Measurements from ENCODE around the gene PRR15L.

The PRR15L gene

DNA sequence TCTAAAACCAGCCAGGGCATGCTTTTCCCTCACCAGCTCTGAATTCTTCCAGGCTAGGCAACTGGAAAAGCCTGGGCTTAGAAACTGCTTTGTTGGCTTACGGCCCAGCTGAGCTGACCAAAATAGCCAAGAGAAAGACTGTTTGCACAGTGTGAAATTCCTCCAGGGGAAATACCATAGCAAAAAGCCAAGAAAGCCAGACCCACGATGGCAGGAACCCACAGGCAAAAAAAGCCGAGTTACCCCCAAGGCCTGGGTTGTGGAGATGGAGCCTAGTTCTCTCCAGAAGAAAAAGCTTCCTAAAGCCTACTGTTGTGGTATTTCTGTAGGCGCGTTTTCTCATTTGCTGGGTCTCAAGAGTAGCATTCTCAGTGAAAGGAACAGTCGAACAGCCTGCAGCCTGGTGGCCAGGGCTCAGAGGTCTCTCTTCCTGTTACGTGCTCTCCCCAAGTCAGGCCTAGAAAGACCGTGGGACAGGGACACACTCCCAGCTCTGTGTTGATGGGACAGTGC is 52.4 kb downstream of the PRR15L start:
- no peak for DNase-seq (ENCODE audit: low read depth in 2 of 2, low spot score in 1 of 2)

DNA sequence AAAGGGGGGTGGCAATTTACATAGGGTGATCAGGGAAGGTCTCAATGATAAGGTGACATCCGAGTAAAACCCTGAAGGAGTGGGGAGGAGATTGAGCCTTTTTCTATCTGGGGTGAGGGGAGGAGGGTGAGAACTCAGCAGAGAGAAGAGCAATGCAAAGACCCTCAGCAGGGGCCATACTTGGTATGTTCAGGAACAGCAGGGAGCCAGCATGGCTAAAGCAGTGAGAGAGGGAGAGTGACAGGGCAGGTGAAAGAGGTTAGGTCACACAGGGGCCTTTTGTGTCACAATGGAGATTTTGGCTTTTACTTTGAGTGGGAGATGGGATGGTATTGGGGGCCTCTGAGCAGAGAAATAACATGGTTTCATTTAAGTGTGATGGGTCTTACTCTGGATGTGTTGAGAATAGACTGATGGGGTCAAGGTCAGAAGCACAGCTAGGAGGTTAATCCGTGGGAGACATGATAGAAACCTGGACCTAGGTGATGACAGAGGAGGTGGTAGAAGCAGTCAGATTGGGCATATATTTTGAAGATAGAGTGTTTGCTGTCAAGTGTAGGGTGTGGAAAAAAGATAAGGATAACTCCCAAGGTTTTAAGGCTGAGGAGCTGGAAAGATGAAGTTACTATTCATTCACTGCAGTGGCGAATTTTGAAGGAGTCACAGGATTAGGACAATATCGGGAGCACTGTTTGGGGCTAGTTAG is 55.5 kb downstream of the PRR15L start:
- no peak for DNase-seq (ENCODE audit: low read depth in 2 of 2, low spot score in 1 of 2)

All from stimulated activated CD8-positive, alpha-beta memory T cell treated with anti-CD3 and anti-CD28 coated beads, Interleukin-4, amount 100 ng/mL, for 1 hour (primary cell).